Activated CD4-positive, alpha-beta T cell treated with anti-CD3 and anti-CD28 coated beads, Interleukin-2, amount 50 U/mL, for 48 hours (primary cell): Measurements from ENCODE around the gene ZNF778.
A peak's percentile ranks its signal among the peaks of the same experiment; 100 is the strongest.

Experiments used
- DNase-seq, 2 experiments: peaks; one replicate each; pipeline ENCODE4 v3.0.0-alpha.2; 2020

The ZNF778 gene

DNA sequence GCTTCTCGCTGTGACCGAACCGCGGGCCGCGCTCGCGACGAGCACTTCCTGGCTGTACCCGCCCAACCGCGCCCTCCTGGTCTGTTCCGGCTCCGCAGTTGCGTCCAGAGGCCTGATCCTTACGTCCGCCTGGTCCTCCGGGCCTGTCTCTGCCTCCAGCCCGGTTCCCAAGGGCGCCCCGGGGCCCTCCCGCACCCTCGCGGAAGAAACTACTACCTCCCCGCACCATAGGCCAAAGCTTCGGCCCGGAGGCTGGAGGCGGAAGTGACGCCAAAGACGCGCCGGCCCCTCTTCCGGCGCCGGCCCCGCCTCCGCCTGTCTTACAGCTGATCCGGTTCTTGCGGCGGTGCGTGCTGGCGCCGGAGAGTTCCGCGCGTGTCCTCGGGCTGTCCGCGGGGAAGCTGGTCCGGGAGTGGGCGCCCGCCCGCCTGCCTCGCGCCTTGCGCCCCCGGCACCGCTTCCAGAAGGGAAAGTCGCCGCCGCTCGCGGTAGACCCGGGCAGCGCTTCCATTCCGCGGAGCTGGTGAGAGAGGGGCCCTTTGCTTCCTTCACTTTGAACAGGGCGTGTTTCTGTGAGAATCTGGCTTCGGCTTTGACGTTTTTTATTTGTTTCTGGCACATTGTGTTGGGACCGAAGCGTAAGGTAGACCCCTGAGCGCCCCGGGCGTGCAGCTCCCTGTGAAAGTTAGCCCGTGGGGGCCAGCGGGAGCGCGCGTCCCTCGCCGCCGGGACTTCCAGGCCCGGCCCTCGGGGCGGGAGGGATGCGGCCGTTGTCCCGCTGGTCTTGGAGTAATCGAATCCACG lies at the start of gene ZNF778:
Gene ZNF778, plus strand, starts transcription at position 316 of the 804 bp plus-strand sequence. CDS start 3,425 bp downstream, outside the sequence.
- DNase-seq = peak; percentile 76 to 80

- no peak for DNase-seq
Measured at GRCh38 chr16:89168381-89169189, 48.9 kb upstream of the ZNF778 start.

DNA sequence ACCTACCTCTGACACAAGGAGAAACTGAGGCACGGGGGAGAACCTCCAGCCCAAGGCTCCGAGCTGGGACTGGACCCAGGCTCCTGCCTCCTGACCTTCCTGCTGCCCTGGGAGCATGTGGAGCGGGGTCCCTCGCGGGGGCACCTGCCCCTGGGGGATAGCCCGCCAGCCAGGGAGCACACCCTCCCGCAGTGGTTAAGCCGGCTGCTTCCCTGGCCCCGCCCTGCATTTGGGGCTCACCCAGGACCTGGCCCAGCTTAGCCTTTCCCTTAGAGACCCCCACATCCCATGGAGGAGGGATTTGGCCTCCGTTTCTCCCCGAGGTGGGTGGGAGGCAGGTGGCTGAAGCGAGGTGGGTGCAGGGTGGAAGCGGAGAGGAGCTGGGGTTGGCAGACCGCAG lies 47.7 kb upstream of the ZNF778 start:
- DNase-seq = no peak

GRCh38 chr16:89170346-89171215 lies 46.9 kb upstream of the ZNF778 start:
- DNase-seq = peak; percentile 26 to 38

DNA sequence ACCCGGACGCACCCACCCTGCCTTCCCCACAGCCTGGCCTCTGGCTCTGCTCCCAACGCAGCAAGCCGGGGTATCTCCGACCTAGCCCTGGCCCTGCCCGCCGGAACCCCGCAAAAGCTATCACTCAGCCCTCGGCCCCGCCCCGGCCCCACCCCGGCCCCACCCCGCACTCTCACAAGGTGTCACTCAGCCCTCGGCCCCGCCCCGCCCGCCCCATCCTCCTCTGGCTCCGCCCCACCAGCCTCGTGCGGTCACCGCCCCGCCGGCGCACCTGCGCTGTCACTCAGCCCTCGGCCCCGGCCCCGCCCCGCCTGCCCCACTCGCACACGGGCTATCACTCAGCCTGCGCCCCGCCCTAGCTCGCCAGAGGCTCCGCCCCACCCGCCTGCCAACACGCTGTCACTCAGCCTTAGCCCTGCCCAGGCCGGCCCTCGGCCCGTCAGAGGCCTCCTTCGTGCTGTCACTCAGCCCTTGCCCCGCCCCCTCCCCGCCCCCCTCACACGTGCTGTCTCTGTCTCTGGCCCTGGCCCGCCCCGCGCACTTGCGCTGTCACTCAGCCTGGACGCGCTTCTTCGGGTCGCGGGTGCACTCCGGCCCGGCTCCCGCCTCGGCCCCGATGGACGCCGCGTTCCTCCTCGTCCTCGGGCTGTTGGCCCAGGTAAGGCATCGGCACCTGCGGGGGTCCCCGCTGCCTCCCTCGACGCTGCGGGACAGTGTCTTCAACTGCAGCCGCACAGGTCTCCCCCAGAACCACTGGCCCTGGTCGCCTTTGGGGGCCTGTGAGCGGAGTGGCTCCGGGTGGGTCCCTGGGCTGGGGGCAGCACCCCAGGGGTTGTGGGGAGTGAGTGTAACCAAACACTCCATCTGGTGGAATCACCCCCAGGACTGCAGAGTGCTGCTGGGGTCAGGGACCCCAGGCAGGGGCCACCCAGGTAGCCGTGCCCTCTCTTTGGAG lies 46.0 kb upstream of the ZNF778 start, which contains the start of gene CDH15:
Gene CDH15, plus strand, starts transcription at position 533 of the 955 bp plus-strand sequence. Its CDS starts 84 bp downstream, at position 617.
- peak; percentile 96 to 97 for DNase-seq

DNA sequence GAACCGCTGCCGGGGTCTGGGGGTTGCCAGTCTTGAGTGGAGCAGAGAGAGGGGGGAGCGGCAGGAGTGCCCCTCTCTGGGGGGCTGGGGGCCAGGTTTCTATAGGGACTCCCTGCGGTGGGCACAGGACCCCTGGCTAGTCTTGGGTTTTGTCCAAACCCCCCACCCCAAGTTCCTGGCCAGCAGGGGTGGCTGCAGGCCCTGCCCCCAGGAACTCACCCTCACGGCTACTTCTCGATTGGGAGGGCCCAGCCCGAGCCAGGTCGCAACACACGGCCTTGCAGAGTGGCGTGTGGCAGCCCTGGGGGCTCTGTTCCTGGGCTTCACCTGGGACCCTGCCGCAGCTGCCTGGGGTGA lies 45.4 kb upstream of the ZNF778 start:
- no peak for DNase-seq

GRCh38 chr16:89172528-89173173 lies 44.9 kb upstream of the ZNF778 start:
- no peak for DNase-seq

DNA sequence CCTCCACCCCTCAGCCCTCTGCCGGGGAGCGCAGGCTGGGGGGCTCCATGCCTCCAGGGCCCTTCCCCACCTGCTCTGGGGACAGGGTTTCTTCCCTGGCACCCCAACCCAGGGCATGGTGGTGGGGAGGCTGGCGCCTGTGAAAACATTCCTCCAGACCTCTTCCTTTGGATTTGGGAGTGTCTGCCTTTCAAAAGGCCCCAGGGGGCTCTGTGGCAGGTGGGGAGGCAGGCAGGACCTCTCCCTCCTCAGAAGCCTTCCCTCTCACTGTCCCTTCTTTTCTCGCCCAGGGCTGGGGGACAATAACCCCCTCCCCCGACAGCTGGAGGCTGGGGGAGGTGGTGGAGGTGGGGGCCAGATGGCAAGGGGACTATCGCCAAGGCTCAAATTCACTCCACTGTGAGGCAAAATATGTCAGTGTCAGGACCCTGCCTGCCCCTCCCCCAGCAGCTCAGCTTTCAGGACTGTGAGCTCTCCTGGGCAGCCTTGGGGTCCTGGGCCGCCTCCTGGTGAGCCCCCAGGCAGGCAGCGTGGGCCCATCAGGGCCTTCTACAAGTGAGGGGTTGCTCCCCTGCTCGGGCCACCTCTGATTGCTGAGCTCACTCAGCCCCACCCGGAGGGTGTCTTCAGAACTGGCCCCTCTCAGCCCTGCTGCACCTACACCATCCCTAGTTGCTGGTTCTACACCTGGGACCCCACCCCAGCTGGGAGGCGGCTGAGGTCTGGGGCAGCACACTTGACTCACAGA lies 44.2 kb upstream of the ZNF778 start:
- DNase-seq = no peak

- no peak for DNase-seq
Measured at GRCh38 chr16:89174055-89174827, 43.3 kb upstream of the ZNF778 start.

GRCh38 chr16:89174877-89175276 lies 42.6 kb upstream of the ZNF778 start:
- no peak for DNase-seq

- DNase-seq = no peak
Measured at GRCh38 chr16:89175280-89176146, 42.0 kb upstream of the ZNF778 start.

- no peak for DNase-seq
Measured at GRCh38 chr16:89176147-89176690, 41.3 kb upstream of the ZNF778 start.

GRCh38 chr16:89176717-89177116 lies 40.8 kb upstream of the ZNF778 start:
- DNase-seq = no peak

GRCh38 chr16:89177501-89177900 lies 40.0 kb upstream of the ZNF778 start:
- DNase-seq = no peak

- DNase-seq = no peak
Measured at GRCh38 chr16:89178453-89179147, 38.9 kb upstream of the ZNF778 start.

DNA sequence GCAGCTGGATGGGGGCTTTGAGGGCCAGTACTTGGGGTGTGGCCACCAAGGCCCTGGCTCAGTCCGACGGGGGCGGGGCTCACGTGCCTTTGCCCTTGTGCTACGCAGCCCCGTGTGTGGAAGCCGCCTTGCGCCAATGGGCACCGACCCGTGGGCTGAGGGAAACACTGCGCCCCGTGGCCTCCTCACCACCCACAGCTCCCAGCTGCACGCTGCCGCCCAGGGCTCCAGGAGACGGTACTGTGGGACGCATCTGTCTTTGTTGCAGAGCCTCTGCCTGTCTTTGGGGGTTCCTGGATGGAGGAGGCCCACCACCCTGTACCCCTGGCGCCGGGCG lies 38.4 kb upstream of the ZNF778 start:
- DNase-seq = no peak

DNA sequence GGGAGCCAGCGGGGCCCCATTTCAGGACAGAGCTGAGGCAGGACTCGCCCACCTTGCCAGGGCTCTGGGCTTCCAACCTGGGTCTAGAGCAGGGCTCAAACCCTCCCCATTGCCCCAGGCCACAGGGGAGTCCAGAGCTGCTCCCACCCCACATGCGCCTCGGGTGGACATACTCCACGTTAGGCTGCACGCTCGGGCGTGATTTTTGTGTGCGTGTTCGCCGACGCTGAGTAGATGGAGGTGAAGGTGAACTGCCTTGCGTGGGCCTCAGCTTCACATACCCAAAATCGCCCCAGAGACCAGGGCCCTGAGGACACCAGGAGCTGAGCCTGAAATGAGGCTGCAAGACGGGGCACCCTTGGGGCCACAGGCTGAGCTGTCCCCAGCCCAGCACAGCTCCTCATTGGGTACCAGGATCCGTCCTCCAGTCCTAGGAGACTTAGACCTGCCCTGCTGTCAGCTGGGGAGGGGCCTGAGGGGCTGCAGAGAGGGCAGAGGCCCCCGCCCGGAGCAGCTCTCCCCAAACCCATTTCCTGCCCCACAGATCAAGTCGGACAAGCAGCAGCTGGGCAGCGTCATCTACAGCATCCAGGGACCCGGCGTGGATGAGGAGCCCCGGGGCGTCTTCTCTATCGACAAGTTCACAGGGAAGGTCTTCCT lies 37.7 kb upstream of the ZNF778 start:
- no peak for DNase-seq
